ENCODE data around the gene NNT. TPM values are rescaled to one million over a fixed set of nuclear protein-coding genes. Genes with fewer than 3 reads are reported as not detected.

NNT gene
- total RNA-seq, 1 donor: 94.8 TPM

DNA sequence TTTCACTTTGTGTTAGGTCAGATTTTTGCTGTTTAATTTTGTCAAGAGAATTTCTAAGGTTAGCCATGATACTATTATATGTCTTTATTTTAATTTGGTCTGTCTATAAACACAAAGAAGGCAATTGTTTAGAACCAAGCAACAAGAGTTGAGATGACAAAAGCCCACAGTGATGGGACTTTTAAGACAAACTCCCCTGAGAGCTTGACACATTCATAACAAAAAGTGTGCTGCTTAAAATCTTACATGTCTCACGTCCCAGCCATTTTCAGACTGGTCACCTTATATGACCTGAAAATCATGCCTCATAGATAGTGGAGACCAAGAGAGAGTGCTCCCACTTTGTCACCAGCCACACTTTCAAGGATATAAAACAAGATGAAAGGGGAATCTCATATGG, 21.6 kb upstream of the NNT start:
- H3K27me3 ChIP-seq (ENCODE audit: insufficient read depth, low read length): no peaks in the 10 kb centered on the region
- DNase-seq (ENCODE audit: insufficient read length, low spot score, missing footprints): no peak
- H3K4me1 ChIP-seq (ENCODE audit: insufficient read depth, low read length): no peaks in the 10 kb centered on the region
- no peak overlapping the region for H2AFZ ChIP-seq (ENCODE audit: low read length)
- no peaks in the 10 kb centered on the region for H3K36me3 ChIP-seq (ENCODE audit: insufficient read depth, low read length)
- H3K9me3 ChIP-seq (ENCODE audit: low read depth, low read length): no peaks in the 10 kb centered on the region
- H3K4me2 ChIP-seq (ENCODE audit: insufficient read depth, low read length): no peak overlapping the region
- no peaks in the 10 kb centered on the region for H4K20me1 ChIP-seq (ENCODE audit: insufficient read depth, low read length)
- H3K27ac ChIP-seq (ENCODE audit: low read depth, low read length): no peak overlapping the region
- TF ChIP-seq, protein P1, sequence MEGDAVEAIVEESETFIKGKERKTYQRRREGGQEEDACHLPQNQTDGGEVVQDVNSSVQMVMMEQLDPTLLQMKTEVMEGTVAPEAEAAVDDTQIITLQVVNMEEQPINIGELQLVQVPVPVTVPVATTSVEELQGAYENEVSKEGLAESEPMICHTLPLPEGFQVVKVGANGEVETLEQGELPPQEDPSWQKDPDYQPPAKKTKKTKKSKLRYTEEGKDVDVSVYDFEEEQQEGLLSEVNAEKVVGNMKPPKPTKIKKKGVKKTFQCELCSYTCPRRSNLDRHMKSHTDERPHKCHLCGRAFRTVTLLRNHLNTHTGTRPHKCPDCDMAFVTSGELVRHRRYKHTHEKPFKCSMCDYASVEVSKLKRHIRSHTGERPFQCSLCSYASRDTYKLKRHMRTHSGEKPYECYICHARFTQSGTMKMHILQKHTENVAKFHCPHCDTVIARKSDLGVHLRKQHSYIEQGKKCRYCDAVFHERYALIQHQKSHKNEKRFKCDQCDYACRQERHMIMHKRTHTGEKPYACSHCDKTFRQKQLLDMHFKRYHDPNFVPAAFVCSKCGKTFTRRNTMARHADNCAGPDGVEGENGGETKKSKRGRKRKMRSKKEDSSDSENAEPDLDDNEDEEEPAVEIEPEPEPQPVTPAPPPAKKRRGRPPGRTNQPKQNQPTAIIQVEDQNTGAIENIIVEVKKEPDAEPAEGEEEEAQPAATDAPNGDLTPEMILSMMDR (IDR thresholded peaks at IDR 0.05; ENCODE audit: extremely low read depth, low read depth, low read length): no peak
- no peaks in the 10 kb centered on the region for H3K79me2 ChIP-seq (ENCODE audit: insufficient read depth, low read length)
- no peak overlapping the region for H3K4me3 ChIP-seq (ENCODE audit: insufficient read depth, low read length)

GRCh38 chr5:43582082-43583005, 20.6 kb upstream of the NNT start:
- Histone ChIP-seq H3K27ac (ENCODE audit: low read depth, low read length) (no peak overlapping the region), H3K36me3 (ENCODE audit: insufficient read depth, low read length) (no peaks in the 10 kb centered on the region), H3K79me2 (ENCODE audit: insufficient read depth, low read length) (no peaks in the 10 kb centered on the region), H3K27me3 (ENCODE audit: insufficient read depth, low read length) (no peaks in the 10 kb centered on the region), H3K4me3 (ENCODE audit: insufficient read depth, low read length) (no peak overlapping the region), H3K4me1 (ENCODE audit: insufficient read depth, low read length) (no peaks in the 10 kb centered on the region), H3K9me3 (ENCODE audit: low read depth, low read length) (no peaks in the 10 kb centered on the region), H4K20me1 (ENCODE audit: insufficient read depth, low read length) (no peaks in the 10 kb centered on the region), H2AFZ (ENCODE audit: low read length) (no peak overlapping the region), H3K4me2 (ENCODE audit: insufficient read depth, low read length) (no peak overlapping the region)
- TF ChIP-seq, protein P1 (IDR thresholded peaks at IDR 0.05; ENCODE audit: extremely low read depth, low read depth, low read length): no peak
- no peak for DNase-seq (ENCODE audit: insufficient read length, low spot score, missing footprints)

GRCh38 chr5:43583724-43584123, 19.3 kb upstream of the NNT start:
- TF ChIP-seq, protein P1 (IDR thresholded peaks at IDR 0.05; ENCODE audit: extremely low read depth, low read depth, low read length): no peak
- no peaks in the 10 kb centered on the region for H3K36me3 ChIP-seq (ENCODE audit: insufficient read depth, low read length)
- H3K27ac ChIP-seq (ENCODE audit: low read depth, low read length): no peak overlapping the region
- no peak overlapping the region for H3K4me3 ChIP-seq (ENCODE audit: insufficient read depth, low read length)
- no peaks in the 10 kb centered on the region for H3K4me1 ChIP-seq (ENCODE audit: insufficient read depth, low read length)
- no peak for DNase-seq (ENCODE audit: insufficient read length, low spot score, missing footprints)
- no peak overlapping the region for H2AFZ ChIP-seq (ENCODE audit: low read length)
- no peaks in the 10 kb centered on the region for H3K79me2 ChIP-seq (ENCODE audit: insufficient read depth, low read length)
- H3K27me3 ChIP-seq (ENCODE audit: insufficient read depth, low read length): no peaks in the 10 kb centered on the region
- no peak overlapping the region for H3K4me2 ChIP-seq (ENCODE audit: insufficient read depth, low read length)
- no peaks in the 10 kb centered on the region for H3K9me3 ChIP-seq (ENCODE audit: low read depth, low read length)
- H4K20me1 ChIP-seq (ENCODE audit: insufficient read depth, low read length): no peaks in the 10 kb centered on the region

GRCh38 chr5:43584166-43584699, 18.7 kb upstream of the NNT start:
- Histone ChIP-seq H3K4me2 (ENCODE audit: insufficient read depth, low read length) (no peak overlapping the region), H3K36me3 (ENCODE audit: insufficient read depth, low read length) (no peaks in the 10 kb centered on the region), H3K79me2 (ENCODE audit: insufficient read depth, low read length) (no peaks in the 10 kb centered on the region), H3K9me3 (ENCODE audit: low read depth, low read length) (no peaks in the 10 kb centered on the region), H3K4me1 (ENCODE audit: insufficient read depth, low read length) (no peaks in the 10 kb centered on the region), H4K20me1 (ENCODE audit: insufficient read depth, low read length) (no peaks in the 10 kb centered on the region), H3K27ac (ENCODE audit: low read depth, low read length) (no peak overlapping the region), H3K27me3 (ENCODE audit: insufficient read depth, low read length) (no peaks in the 10 kb centered on the region), H3K4me3 (ENCODE audit: insufficient read depth, low read length) (no peak overlapping the region), H2AFZ (ENCODE audit: low read length) (no peak overlapping the region)
- TF ChIP-seq, protein P1 (IDR thresholded peaks at IDR 0.05; ENCODE audit: extremely low read depth, low read depth, low read length): no peak
- no peak for DNase-seq (ENCODE audit: insufficient read length, low spot score, missing footprints)
